Activated CD8-positive, alpha-beta memory T cell treated with anti-CD3 and anti-CD28 coated beads, Interleukin-2, amount 50 U/mL, for 24 hours (primary cell): ENCODE measurements around the gene CST1.
"Not testable (repeated sequence)": the region's sequence is repeated elsewhere in the genome, so short reads cannot be mapped to it uniquely, and the experiment has no call there.

Experiments
- DNase-seq: peaks from one replicate; pipeline ENCODE4 v3.0.0-alpha.2; 2020; ENCODE audit errors: extremely low read depth

Gene CST1

DNA sequence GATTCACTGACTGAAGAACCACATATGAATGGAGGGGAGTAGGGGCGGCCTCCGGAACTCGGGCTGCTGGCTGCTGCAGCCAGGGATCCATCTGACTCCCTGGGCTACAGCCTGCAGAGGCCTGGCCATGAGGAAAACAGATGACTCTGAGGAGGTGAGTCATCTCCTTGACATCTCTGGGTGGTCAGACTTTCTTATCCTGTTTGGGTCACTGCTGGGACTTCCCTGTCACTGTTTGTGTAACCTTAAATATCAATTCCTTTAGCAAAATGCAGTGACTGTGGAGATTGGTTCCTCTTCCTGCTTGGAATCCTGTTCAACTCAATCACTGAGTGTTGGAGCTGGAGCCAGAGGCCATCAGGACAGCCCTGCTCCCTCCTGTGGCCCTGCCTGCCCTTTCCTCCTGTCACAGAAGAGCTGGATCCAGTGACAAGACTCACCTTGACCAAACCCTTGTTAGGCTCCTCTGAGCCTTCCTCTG, 4.4 kb upstream of the CST1 start:
- not testable (repeated sequence) for DNase-seq

DNA sequence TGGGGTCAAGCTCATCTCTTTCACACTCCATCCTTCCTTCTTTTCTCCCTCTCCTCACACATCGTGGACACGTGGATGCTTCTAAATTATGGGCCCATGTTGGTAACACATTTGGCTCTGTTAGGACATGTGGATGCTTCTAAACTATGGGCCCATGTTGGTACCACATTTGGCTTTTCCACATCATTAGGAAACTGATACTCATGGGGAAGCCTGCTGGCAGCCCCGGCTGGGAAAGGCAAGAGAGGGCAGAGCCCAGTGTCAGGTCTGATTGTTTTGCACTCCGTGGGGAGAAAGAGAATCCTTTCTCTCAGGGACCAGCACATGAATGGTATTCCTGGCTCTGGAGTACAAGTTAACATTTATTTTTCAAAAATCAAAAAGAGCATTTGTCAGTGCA, 4.0 kb upstream of the CST1 start:
- no peak for DNase-seq

DNA sequence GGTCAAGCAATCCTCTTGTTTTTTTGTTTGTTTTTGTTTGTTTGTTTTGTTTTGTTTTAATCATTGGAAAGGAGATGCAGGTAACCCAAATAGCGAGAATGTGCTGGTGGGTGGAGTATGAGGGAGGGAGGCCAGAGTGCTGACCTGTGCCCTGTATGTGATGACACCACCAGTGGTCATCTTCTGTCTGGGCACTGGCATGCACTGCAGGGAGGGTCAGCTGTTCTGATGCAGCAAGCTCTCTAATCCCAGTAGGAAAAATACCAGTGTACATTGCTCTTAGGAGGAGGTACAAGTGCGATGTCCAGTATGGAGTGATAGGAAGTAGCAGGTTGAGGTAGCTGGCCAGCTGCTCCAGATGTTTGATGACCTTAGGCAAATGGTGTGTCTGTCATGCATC, 2.9 kb upstream of the CST1 start:
- DNase-seq: no peak

DNA sequence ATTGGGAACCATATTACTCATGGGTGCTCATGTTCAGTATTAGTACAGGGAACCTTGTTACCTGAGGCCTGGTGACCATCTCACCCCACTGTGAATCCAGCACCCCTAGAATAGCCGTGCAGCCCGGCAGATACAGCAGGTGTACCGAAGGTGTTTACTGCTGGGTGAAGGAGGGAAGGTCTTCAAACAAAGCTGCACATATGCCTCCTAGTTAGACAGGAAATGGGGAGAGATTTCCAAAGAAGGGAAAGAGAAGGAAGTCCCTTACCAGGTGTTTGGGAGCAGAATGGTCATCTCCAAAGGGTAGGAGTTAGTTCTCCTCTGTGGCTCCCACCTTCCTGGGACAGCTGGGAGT, 2.4 kb upstream of the CST1 start:
- no peak for DNase-seq

DNA sequence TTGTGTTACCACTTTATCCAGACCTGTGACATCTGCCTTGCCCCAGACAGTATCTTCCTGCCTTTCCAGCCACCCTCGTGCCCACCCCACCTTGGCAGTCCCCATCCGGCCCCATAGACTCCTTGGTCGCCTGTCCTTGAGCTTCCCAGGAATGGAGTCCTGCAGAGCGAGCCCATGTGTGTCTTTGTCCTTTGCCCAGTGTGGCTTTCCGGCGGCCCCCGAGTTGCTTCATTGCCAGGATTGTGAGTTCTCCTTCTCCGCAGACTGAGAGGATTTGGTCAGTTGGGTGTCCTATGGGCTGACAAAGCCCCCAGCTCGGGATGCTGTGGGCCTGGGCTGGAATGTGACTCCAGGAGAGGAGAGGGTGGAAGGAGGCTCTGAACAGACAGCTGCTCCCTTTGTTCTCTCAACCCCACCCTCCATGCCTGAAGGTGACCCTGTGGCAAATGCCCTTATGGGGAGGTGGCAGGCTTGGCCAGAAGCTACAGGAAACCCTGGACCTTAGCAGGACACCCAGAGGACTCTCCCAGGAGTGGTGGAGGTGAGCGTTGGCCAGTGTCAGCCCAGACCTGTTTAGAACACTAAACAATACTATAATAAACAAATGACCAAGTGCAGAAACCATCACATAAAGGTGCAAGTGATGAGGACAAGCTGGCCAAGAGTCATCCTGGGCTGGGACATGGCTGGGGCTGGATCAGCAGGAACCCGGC, 1.9 kb upstream of the CST1 start:
- DNase-seq: no peak

DNA sequence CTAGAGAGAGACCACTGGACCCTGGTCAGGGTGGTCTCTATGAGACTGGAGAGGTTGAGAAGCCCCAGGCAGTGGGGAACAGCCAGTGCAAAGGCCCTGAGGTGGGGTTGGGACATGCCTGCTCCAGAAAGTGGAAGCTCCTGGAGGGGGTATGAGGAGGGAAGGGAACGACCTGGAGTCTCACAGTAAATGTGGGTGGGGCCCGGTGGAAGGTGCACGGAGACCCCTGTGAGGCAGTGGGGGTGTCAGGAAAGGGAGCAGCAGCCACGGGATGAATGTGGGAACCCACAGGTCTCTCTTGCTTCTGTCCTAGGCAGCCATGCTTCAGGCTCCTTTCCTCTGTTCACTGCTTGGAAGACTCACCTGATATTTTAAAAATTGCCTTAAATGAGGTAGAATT, 1.3 kb upstream of the CST1 start:
- DNase-seq: no peak

DNA sequence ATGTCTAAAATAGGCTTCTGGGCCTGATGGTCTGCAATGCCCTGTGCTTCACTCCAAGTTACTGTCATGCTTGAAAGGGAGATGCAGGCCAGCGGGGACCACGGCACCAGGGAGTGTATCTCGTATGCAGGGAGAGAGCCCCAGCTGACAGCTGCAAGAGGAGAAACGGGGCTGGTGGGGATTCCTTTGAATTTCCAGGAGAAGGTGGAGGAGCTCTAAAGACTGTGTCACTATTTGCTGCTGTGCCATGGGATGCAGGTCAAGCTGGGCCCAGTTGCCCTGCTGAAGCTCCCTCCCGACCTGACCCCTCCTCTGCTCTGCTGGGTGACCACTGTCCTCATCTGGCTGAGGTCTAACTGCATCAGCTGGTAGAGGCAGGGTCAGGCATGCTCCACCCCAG, 989 bp downstream of the CST1 start:
- no peak for DNase-seq

DNA sequence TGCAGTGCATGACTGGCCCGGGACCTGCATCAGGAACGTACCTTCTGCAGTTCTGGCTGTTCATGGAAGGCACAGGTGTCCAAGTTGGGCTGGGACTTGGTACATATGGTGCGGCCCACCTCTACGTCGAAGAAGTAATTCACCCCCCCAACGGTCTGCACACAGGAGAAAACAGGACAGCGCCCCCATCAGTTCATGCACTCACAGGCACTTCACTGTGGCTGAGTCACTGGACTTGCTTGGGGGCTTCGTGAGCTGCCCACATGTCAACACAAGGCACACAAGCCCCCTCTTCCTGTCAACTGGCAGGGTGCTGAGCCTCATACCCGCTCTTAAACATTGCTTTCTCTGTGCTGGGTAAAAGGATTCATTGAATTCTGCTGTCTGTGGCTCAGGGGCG, 1.8 kb downstream of the CST1 start:
- DNase-seq: not testable (repeated sequence)

DNA sequence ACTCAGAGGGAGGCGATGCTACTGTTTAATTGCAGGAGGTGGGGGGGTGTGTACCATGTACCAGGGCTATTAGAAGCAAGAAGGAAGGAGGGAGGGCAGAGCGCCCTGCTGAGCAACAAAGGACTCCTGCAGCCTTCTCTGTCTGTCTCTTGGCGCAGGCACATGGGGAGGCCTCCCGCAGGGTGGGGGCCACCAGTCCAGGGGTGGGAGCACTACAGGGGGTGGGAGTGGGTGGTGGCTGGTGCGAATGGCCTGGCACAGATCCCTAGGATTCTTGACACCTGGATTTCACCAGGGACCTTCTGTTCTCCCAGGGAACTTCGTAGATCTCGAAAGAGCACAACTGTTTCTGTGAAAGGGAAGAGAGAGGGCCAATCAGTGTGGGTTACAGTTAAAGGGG, 3.2 kb downstream of the CST1 start:
- DNase-seq: not testable (repeated sequence)

DNA sequence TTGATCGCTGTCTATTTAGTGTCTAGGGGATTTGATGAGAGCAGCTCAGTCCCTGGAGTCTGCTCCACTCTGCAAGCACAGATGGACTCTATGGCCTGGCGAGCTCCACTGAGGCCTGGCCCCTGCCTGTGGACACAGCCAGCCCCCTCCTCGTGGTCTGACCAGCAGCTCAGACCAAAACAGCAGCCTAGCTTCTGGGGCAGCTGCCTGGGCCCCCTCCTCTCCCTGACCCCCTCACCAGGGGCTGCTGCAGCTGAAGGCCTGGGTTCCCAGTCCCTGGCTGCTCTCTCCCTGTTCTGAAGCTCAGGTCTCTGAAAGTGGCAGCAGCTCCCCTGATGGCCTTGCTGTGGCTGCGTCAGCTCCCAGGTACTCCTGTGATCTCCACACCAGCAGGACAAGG, 3.6 kb downstream of the CST1 start:
- not testable (repeated sequence) for DNase-seq

DNA sequence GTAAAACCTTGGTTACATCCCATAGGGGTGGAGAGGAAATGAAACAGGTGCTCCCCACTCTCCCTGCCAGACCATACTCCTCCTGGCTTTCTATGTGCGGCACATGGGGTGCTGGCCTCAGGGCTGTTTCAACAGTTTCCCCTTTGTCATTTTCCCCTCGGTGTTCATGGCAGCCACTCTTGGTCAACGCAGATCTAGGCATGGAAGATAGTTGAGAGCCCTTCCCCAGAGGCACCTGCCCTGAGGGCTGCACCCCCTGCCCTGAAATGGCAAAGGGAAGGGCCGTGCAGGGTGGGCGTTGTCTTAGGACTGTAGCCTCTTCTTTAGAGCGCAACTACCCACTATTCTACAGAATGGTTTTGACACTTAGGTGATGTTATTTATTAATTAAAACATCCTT, 4.4 kb downstream of the CST1 start:
- no peak for DNase-seq

DNA sequence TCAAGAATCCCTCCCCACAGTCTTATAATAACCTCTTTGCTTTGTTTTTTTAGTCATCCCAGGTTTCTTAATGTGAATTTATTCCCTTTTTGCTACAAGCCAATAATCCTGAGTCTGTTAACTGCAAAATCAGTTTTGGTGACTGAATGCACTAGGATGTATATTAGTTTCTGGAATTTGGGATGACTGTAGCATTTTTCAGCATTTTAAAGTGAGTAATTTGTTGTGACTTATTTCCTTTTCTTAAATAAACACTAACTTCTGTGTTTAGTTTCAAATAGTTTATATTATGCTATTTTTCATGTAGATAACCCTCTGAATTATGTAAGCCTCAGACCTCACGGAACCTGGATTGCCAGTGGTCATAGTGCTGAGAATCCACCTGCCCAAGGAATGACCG, 5.5 kb downstream of the CST1 start:
- no peak for DNase-seq

DNA sequence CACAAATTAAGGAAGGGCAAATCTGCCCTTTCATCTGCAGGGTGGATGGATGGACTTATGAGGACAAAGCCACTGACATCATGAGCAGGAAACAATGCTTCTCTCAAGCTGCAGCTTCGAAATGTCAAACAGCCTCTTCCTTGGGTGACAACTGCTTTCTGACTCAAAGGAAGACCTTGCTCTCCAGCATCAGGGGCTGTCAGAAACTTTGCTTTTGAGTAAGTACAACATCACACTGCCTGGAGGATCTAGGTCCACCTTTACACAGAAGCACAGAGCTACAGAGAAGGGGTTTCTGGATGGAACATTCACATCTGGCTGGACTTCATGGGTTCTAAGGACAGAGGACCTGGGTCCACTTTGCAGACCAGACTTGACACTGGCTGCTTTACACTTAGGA, 5.9 kb downstream of the CST1 start:
- no peak for DNase-seq

DNA sequence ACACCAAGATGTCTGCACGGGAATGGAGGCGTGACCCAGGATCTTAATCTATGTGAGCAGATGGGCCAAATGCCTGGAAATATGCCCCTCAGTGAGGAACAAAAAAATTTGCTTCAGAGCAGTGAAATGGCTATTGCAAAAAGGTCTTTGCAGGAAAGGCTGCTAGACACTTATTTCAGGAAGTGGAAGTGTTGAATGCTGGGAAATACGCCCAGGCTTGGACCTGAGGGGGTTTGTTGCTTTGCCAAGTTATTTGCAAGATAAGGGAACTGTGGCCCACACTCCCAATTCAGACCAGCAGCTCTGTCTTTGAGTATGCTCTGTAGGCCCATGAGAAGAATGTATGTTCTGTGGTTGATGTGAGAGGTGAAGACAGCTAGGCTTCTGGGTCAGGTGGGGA, 15.3 kb downstream of the CST1 start:
- not testable (repeated sequence) for DNase-seq

DNA sequence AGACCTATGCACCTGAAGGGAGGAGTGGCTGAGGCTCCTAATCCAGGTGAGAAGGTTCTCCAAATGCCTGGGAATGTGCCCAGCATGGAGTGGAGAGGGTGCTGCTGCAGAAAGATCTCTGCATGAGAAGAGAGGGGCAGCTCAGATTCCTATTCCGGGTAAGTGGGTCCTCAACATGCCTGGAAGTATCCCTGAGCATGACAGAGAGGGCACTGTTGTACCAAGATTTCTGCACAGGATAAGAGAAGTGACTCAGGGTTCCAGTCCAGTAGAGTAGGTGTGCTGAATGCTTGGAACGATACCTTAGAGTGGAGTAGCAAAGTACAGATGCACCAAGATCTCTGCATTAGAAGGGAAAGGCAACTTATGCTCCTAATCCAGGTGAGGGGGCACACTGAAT, 15.8 kb downstream of the CST1 start:
- DNase-seq: not testable (repeated sequence)

DNA sequence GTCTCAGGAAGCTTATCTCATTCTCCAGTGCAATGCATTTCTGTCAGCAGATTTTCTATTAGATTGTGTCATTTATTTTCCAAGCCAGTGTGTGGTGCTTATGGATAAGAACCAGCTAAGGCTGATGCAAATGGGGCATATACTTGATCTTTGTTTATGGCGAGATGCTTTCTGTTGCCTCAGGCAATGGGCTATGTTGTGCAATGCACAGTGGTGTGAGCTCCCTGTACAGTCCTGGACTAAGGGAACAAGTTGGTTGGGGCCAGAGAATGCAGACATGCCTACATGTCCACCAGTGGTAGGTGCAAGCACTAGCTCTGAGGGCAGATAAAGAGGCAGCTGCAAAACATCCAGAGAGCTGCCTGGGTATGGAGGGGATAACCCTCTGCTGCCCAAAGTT, 16.3 kb downstream of the CST1 start:
- DNase-seq: not testable (repeated sequence)

DNA sequence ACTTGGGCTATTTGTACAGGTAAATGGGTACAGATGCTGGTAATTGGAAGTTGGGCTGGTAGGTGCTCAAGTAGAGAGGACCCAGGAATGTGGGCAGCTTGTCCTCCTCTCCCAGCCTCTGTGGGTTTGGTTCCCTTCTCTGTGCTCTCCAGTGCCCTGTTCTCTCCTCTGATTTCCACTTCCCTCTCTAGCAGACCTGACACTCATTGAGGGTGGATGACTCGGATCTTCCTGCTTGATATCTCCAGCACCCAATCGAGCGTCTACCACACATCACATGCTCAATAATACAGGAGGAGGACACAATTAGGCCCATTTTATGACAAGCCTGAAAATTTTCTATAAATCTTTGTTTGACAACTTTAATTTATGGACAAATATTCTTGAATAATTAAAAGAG, 23.7 kb downstream of the CST1 start:
- DNase-seq: no peak

DNA sequence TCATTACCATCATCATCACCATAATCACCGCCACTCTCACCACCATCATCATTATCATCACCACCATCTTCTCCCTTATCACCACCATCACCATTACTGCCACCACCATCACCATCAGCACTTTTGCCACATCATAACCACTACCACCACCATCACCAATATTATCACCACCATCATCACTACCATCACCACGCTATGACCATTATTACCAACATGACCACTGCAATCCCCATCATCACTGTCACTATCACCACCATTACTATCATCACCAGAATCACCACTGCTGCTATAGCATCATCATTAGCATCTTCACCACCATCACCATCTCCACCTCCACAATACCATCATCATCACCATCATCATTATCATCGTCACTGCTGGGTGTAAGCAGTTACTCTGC, 25.6 kb downstream of the CST1 start:
- DNase-seq: no peak

DNA sequence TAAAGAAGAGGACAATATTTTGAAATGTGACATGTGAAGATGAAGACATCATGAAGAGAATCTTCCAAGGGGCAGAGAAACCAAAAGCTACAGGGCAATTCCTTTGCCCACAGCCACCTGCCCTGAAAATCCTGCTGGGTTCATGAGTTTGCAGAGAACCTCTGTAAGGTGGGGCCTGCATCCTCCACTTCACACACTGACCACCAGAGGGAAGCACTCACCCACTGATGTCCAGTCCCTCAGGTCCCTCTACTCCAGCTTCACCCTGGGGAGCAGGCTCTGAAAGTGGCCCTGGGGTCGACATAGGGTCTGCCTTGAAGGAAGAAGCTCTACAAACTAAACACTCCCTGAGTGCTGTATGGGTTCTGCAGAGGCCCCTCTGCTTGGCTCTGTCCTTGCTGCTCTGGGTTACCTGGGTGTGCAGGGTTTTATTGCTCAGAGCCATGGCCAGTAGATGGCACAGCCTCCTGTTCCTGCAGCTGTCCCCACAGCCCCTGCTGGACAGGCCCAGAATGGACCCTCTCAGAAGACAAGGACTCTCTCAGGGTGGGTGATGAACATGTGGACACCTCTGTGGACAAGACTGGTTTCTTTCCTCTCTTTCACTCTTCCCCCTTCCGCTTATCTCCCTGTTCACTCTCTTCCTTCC, 27.0 kb downstream of the CST1 start:
- not testable (repeated sequence) for DNase-seq

DNA sequence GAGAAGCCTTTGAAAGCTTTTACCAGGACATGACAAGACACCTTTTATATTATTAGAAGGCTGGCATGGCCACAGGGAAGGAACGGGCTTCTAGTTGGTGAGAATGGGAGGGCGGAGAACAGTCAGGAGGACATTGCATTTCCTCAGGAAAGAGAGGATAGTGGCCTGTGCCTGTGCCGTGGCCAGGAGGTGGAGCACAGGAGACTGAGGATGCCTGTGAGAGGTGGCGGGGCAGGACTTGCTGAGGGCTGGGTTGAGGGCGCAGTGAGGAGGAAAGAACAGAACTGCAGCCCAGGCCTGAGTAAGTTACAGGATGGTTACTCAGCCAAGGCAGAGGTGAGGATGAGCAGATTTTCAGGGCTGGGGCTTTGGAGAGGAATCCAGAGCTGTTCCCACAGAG, 27.9 kb downstream of the CST1 start:
- not testable (repeated sequence) for DNase-seq

DNA sequence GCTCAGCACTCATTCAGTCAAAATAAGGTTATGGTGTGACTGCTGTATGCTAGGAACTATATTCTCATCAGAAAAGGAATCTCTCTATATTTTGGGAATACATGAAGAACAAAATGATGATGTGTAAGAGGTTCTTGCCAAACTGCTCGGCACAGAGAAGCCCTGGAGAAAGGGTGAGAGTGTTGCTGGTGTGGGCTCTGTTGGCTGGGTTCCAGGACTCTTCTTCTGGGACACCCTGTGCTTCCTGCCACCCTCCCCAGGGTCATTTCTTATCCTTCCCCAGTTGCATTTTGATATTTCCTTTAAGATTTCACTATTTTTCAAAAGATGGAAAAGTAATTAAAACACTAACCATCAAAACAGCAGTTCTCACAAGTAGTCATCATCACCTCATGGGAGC, 28.8 kb downstream of the CST1 start:
- no peak for DNase-seq

DNA sequence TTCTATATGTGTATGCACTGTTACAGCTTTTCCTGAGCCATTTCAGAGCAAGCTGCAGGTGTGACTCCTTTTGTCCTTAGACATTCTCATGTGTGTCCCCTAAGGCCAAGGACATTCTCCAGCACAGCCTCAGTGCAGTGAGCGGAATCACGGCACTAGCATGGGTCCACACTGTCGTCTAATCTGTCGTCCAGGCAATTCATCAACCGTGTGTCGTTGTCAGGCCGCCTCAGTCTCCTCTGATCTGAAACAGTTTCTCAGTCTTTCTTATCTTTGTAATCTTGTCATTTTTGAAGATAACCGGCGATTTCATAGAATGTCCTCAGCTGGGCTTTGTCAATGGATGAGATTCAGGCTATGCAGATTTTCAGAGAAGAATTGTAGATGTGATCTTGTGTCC, 31.4 kb downstream of the CST1 start:
- not testable (repeated sequence) for DNase-seq

DNA sequence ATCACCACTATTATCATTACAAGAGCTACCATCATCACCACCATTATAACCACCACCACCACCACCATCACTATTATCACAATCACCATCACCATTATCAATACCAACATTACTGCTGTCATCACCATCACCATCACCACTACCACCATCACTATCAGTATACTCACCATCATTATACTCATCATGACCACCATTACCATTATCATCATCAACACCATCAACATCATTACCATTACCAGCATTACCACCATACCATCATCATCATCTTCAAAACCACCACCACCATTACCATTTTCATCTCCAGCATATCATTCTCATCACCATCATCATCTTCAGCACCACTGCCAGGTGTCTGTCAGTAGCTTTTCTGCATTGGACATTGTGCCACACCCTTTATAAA, 39.0 kb downstream of the CST1 start:
- not testable (repeated sequence) for DNase-seq

DNA sequence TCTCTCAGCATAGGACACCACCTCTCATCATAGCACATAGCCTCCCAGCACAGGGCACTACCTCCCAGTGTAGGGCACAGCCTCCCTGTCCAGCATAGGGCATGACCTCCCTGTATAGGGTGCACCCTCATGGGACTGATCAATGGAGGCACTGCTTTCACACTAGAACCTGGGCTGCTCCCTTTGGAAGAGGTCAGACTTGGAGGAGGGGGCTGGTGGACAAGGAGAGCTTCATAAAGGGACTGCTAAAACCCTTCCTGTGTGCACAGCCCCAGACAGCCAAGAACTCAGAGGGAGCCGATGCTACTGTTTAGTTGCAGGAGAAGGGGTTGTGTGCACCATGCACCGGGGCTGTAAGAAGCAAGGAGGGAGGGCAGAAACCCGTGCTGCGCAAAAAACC, 40.0 kb downstream of the CST1 start:
- DNase-seq: no peak
